Neural crest cell (in vitro differentiated cells): ENCODE measurements around the gene SLC38A5. TPM values are rescaled to one million over a fixed set of nuclear protein-coding genes. Genes with fewer than 3 reads are reported as not detected.

Experiments
- DNase-seq: peaks from one replicate; pipeline ENCODE4 v3.0.0; 2021; ENCODE audit warnings: low read depth, mixed read lengths, low spot score
- H3K27ac Mint-ChIP-seq: one replicate; pipeline ENCODE4 v1.8.0; 2021; ENCODE audit warnings: mild to moderate bottlenecking, mixed read lengths; ENCODE audit not compliant: unreplicated experiment
- H3K27me3 Mint-ChIP-seq: 2 replicates; pipeline ENCODE4 v1.8.0; 2021; ENCODE audit warnings: low read depth, mild to moderate bottlenecking, mixed read lengths
- H3K36me3 Mint-ChIP-seq: 2 replicates; pipeline ENCODE4 v1.8.0; 2021; ENCODE audit warnings: low read depth, mild to moderate bottlenecking, mixed read lengths
- H3K4me1 Mint-ChIP-seq: 2 replicates; pipeline ENCODE4 v1.8.0; 2021; ENCODE audit warnings: mixed read lengths
- H3K4me3 Mint-ChIP-seq: one replicate; pipeline ENCODE4 v1.8.0; 2021; ENCODE audit warnings: mild to moderate bottlenecking, mixed read lengths
- H3K9me3 Mint-ChIP-seq: 2 replicates; pipeline ENCODE4 v1.8.0; 2021; ENCODE audit warnings: mixed read lengths
- CTCF ChIP-seq: fragments of 200-600 bp; sonication (generic); conservative IDR thresholded peaks from 2 replicates; pipeline ENCODE4 v1.5.0; 2021; ENCODE audit warnings: antibody characterized with exemption, mild to moderate bottlenecking
- total RNA-seq: library from RNA; stranded (reverse); gene quantifications from 2 replicates; pipeline ENCODE4 v1.2.1, GENCODE V29; 2021

The SLC38A5 gene
- total RNA-seq, 1 donor from 2014 or later: 8.8 TPM

DNA sequence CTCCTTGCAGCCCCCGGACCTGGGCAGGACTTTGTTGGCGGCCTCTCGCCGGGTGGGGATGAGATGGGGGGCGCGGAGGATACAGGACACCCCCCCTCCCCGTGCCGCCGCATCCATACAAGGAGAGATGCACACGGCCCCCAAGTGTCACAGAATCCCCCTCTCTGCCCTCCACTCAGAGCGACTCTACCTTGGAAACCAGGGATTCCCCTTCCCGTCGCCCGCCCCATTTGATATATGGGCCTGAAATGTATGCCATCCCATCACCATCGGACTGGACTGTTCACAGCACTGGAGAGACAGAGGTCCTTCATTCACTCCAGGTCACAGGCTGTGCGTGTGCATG is 39.2 kb upstream of the SLC38A5 start:
- no peaks in the 10 kb centered on the region for H3K9me3 Mint-ChIP-seq
- peaks cover 15% of the 10 kb centered on the region for H3K4me1 Mint-ChIP-seq
- TF ChIP-seq CTCF: no peak
- DNase-seq: no peak
- peaks cover 3% of the 10 kb centered on the region for H3K36me3 Mint-ChIP-seq
- H3K27ac Mint-ChIP-seq: no peak overlapping the region
- H3K4me3 Mint-ChIP-seq: peak overlapping the region; percentile 91
- no peaks in the 10 kb centered on the region for H3K27me3 Mint-ChIP-seq

DNA sequence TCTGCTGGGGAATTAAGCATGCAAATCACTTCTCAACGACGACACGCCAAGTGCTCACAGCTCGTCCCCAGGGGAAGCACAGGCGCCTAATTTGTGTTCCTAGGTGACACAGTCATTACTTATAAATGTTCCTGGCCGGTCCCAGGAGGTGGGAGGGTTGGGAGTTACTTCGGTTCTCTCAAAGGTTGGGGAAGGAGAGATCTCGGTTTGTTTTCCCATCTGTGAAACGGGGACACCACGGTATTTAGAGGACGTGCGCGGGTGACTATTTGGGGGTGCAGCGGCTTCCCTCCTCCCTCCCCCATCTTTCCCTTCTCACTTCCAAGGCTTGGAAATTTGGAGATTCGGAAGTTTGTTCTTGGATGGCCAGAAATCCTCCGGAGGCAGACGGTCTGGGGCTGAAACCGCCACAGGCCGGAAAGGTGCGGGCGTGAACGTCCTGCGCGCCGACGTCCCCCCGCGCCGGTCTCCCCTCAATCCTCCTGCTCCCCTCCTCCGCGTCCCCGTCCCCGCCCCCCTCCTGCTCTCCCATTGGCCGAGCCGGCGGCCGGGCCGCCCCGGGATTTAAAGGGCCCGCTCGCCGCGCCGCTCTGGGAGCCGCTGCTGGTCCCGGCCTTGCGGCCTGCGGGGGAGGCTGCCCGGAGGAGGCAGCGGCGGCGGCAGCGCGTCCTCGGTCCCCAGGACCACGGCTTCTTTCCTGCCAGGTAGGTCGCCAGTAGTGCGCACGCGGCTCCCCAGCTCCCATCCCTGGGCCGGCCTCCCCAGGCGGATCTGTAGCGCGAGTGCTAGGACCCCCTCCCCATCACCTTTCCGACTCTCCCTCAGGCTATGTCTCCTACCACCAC is 38.6 kb upstream of the SLC38A5 start, which contains the start of gene PORCN:
Gene PORCN (plus strand): TSS at position 593 of the 845 bp plus-strand sequence. CDS start 829 bp downstream, outside the sequence.
- DNase-seq: peak; percentile 56
- Mint-ChIP-seq H3K4me3 (peak within 1 kb of the TSS; percentile 91), H3K9me3 (no peaks in the 10 kb centered on the region), H3K4me1 (peaks cover 15% of the 10 kb centered on the region), H3K27ac (peak within 1 kb of the TSS; percentile 87), H3K36me3 (peaks cover 3% of the 10 kb centered on the region), H3K27me3 (no peaks in the 10 kb centered on the region)
- no peak for TF ChIP-seq CTCF

DNA sequence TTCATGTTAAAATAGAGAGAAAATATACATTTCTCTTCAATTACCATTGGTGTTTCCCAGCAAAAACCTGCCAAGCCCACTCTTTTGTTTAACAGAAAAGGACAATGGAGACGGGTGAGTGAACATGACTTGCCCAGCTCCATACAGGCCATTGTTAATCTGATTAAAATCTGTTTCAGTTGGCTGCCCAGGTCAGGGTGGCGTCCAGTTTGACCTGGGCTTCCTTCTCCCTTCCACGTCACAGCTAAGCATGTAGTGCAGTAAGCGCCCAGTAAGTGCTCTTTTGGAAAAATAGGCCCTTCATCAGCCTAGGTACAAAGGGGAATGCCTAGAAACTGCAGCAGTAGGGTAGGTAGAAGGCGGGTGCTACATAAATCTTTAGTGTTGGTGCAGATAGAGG is 37.2 kb upstream of the SLC38A5 start:
- Mint-ChIP-seq H3K4me1 (peaks cover 15% of the 10 kb centered on the region), H3K9me3 (no peaks in the 10 kb centered on the region), H3K27ac (no peak overlapping the region), H3K36me3 (peaks cover 3% of the 10 kb centered on the region), H3K4me3 (peak overlapping the region; percentile 72), H3K27me3 (no peaks in the 10 kb centered on the region)
- no peak for DNase-seq
- TF ChIP-seq CTCF: no peak

DNA sequence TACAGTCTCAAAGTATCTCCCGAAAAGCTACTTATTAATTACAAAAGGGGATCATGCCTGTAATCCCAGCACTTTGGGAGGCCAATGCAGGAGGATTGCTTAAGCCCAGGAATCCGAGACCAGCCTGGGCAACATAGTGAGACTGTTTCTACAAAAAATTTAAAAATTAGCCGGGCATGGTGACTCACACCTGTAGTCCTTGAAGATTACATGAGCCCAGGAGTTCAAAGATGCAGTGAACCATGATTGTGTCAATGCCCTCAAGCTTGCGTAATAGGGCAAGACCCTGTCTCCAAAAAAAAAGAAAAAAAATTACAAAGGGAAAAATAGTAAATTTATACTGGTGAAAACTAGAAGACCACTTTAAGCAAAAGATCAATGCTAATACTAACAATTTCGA is 35.4 kb upstream of the SLC38A5 start:
- H3K4me1 Mint-ChIP-seq: peaks cover 12% of the 10 kb centered on the region

GRCh38 chrX:48504261-48504660 is 34.2 kb upstream of the SLC38A5 start:
- Mint-ChIP-seq H3K36me3 (no peaks in the 10 kb centered on the region), H3K27ac (no peak overlapping the region), H3K9me3 (no peaks in the 10 kb centered on the region), H3K4me1 (peaks cover 3% of the 10 kb centered on the region), H3K4me3 (no peak overlapping the region), H3K27me3 (no peaks in the 10 kb centered on the region)
- no peak for TF ChIP-seq CTCF
- DNase-seq: no peak

More for the DNA sequence above, 35.4 kb upstream of the SLC38A5 start:
- no peak overlapping the region for H3K4me3 Mint-ChIP-seq
- H3K9me3 Mint-ChIP-seq: no peaks in the 10 kb centered on the region
- TF ChIP-seq CTCF: no peak
- H3K27me3 Mint-ChIP-seq: no peaks in the 10 kb centered on the region
- H3K27ac Mint-ChIP-seq: no peak overlapping the region
- DNase-seq: no peak
- peaks cover 3% of the 10 kb centered on the region for H3K36me3 Mint-ChIP-seq
